Tongue (tissue), 2 donors: Measurements from ENCODE around the gene PAX7. TPM values are rescaled to one million over a fixed set of nuclear protein-coding genes. Genes with fewer than 3 reads are reported as not detected.
A peak's percentile ranks its signal among the peaks of the same experiment; 100 is the strongest.

Experiments
- DNase-seq: peaks from one replicate; pipeline ENCODE4 v3.0.0-alpha.2; 2015
- total RNA-seq: library from RNA; depleted of rRNA; stranded (reverse); fragments of >200 nt; gene quantifications from one replicate; pipeline ENCODE4 v1.2.3, GENCODE V29; 2014

The PAX7 gene
- total RNA-seq, 1 donor from 2014 or later = 41.9 TPM

GRCh38 chr1:18641005-18641941 lies 10.6 kb downstream of the PAX7 start:
- peak; percentile 59 for DNase-seq

GRCh38 chr1:18642278-18643095 lies 11.8 kb downstream of the PAX7 start:
- DNase-seq = peak; percentile 69

GRCh38 chr1:18643154-18644012 lies 12.7 kb downstream of the PAX7 start:
- DNase-seq = peak; percentile 50

- no peak for DNase-seq
These were observed 13.4 kb downstream of the PAX7 start for GRCh38 chr1:18644013-18644399.

- peak; percentile 72 for DNase-seq
These were observed 13.8 kb downstream of the PAX7 start for GRCh38 chr1:18644446-18644845.

GRCh38 chr1:18644973-18645746 lies 14.5 kb downstream of the PAX7 start:
- peak; percentile 65 for DNase-seq

GRCh38 chr1:18645747-18646090 lies 15.1 kb downstream of the PAX7 start:
- DNase-seq = no peak

GRCh38 chr1:18646091-18646785 lies 15.6 kb downstream of the PAX7 start:
- peak; percentile 54 for DNase-seq

- DNase-seq = peak; percentile 50
These were observed 16.3 kb downstream of the PAX7 start for GRCh38 chr1:18646786-18647410.

- no peak for DNase-seq
These were observed 17.1 kb downstream of the PAX7 start for GRCh38 chr1:18647681-18648214.

GRCh38 chr1:18649693-18650370 lies 19.2 kb downstream of the PAX7 start:
- no peak for DNase-seq

GRCh38 chr1:18651713-18652112 lies 21.1 kb downstream of the PAX7 start:
- DNase-seq = no peak

GRCh38 chr1:18652791-18653190 lies 22.1 kb downstream of the PAX7 start:
- peak; percentile 34 for DNase-seq

GRCh38 chr1:18653367-18653766 lies 22.7 kb downstream of the PAX7 start:
- DNase-seq = no peak

GRCh38 chr1:18653916-18654315 lies 23.3 kb downstream of the PAX7 start:
- peak; percentile 42 for DNase-seq

GRCh38 chr1:18654599-18654998 lies 24.0 kb downstream of the PAX7 start:
- DNase-seq = no peak

- no peak for DNase-seq
These were observed 27.0 kb downstream of the PAX7 start for GRCh38 chr1:18657506-18658201.

- no peak for DNase-seq
These were observed 28.2 kb downstream of the PAX7 start for GRCh38 chr1:18658831-18659230.
